ENCODE results near the gene CORO7.

DNA sequence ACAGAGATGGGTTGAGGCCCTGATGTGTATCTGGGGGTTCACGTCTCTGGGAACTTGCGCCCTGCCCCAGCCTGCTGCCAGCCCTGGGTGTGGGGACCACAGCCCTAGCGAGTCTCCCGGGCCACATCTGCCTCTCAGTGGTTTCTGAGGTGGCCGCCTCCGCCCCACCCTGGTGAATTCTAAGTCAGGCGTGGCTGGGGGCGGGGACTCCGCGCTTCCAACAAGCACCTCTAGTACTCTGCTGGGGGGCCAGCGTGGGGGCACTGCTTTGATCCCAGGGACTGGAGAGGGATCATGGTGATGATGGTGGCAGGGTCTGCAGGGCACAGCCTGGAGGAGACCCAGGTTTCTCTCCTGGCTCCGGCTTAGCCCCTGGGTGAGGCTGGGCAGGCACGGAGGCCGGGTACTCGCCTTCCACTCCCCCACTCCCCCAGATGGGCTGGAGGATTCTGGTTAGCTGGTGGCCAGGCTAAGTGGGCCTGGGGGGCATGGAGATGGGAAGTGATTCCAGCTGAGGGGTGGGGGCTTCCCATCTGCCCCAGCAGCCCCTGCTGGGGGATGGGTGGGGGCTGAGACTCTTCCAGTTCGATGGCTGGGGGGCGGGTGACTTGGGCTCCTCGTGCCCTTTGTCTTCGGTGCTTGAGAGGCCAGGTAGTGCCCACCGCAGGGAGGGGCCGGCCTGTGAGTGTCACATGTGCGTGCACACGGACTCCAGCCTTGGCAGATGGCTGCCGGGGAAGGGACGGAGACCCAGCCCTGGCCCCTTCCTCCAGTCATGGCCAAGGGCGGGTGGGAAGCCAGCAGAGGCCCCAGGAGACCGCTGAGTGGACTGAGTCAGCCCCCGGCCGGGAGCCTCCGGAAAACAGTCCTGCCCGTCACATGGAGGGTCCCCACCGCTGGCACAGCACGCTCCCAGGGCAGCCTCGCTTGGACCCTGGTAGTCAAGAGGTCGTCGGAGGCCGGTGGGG is 96.7 kb downstream of the CORO7 start:
- TF ChIP-seq CTCF (IDR thresholded peaks at IDR 0.05) (no peak), ZFX (IDR thresholded peaks at IDR 0.05; ENCODE audit: borderline replicate concordance) (no peak)
